SIG-M5 (cell line): ENCODE results near the gene RNF166.
"Not testable (repeated sequence)": the region's sequence is repeated elsewhere in the genome, so short reads cannot be mapped to it uniquely, and the experiment has no call there.

Source experiments
- DNase-seq: peaks from one replicate; lab custom pipeline; 2025; lab: John Stamatoyannopoulos, UW

The RNF166 gene

GRCh38 chr16:88673716-88674379 is 32.4 kb downstream of the RNF166 start:
- no peak for DNase-seq

- no peak for DNase-seq
These were observed 33.4 kb downstream of the RNF166 start for GRCh38 chr16:88672776-88673175.

GRCh38 chr16:88671806-88672205 is 34.4 kb downstream of the RNF166 start:
- DNase-seq, result no peak

- no peak for DNase-seq
These were observed 36.2 kb downstream of the RNF166 start for GRCh38 chr16:88669980-88670379.

DNA sequence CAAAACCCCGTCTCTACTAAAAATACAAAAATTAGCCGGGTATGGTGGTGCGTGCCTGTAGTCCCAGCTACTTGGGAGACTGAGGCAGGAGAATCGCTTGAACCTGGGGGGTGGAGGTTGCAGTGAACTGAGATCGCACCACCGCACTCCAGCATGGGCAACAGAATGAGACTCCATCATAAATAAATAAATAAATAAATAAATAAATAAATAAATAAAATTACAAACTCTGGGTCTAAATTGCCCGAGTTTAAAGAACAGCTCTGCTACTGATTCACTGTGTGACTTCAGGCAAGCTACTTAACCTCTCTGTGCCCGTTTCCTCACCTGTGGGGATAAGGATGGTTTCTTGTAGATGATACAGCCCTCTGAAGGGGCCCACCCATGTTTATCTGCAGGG is 36.7 kb downstream of the RNF166 start:
- DNase-seq, result not testable (repeated sequence)

- DNase-seq, result no peak
These were observed 38.7 kb downstream of the RNF166 start for GRCh38 chr16:88667461-88667860.

- DNase-seq, result no peak
These were observed 40.6 kb downstream of the RNF166 start for GRCh38 chr16:88665570-88665969.

DNA sequence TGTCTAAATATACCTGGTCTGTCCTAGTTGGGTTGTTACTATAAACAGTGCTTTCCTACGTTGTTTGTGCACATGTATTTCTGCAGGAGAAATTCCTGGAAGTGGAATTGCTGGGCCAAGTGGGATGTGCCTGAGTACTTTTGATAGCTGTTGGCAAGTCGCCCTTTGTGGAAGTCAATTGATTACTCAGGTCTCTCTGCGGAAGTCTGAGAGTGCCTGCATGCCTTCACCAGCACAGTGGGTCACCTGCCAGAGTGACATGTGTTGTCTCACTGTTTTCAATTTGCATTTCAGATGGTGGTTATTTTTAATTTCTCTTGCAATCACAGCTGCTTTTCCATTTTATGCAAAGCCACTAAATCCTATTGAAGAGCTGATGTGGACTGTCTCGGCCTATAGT is 41.1 kb downstream of the RNF166 start:
- DNase-seq, result no peak

DNA sequence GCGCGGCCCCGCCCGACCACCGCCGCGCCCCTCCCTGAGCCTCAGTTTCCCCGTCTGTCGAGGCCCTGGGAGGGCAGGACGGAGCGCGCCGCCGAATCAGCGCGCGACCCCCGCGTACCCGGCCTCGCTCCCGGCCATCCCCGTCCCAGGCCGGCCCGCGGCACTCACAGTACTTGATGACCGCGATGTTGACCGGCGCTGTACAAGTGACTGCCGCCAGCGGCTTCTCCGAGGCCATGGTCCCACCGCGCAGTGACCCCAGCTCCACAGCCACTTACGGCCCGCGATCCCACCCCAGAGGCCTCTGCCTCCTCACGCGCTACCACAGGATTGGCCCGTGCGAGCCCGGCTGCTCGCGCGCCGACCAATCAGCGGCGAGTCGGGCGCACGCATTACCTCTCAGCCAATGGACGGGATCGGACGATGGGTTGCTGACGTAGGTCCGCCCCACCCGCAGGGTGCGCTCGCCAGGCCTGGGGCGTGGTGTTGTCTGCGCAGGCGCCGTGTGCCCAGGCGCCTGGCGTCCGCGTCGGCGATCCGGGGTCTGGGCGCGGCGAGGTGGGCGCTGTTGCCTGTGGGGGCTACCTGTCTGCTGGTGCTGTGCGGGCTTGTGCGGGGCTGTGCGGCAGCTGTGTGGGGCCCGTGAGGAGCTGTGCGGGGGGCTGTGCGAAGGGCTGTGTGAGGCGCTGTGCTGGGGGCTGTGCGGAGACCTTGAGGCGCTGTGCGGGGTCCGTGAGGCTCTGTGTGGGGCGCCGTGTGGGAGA is 43.2 kb downstream of the RNF166 start, which contains the start of gene MVD:
Gene MVD (minus strand): TSS at position 249 of the 764 bp plus-strand sequence. CDS start 11 bp downstream, at position 238.
- peak; percentile 72 for DNase-seq

- DNase-seq, result no peak
These were observed 43.9 kb downstream of the RNF166 start for GRCh38 chr16:88662222-88662842.

DNA sequence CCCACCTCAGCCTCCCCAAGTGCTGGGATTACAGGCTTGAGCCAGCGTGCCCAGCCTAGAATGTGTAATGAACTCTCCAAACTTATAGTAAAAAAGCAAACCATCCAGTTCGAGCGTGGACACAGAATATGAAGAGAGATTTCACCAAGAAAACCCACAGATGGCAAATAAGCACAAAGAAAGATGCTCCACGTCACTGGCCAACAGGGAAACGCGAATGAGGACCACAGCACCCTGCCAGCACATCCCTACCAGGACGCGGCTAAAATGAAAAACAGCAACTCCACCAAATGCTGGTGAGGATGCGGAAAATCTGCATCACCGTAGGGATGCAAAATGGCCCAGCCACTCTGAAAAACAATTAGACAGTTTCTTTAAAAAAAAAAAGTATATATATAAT is 44.7 kb downstream of the RNF166 start:
- DNase-seq, result no peak

DNA sequence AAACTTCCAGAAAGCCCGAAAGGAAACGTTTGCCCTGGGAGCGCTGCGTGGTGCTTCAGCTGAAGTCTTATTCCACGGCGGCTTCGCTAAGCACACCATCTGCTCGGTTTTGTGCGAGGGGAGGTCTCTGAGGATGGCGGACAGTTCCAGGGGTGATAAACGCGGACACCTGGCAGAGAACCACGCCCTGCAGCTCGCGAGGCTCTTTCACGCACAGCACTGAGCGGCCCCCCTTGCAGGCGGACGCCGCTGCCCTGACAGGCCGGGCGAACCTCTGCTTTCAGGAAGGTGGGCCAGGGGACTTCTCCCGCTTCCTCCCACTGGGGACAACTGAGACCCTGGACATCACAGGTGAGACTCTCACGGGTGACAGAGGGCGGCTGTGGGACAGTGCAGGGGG is 47.0 kb downstream of the RNF166 start:
- DNase-seq, result no peak

DNA sequence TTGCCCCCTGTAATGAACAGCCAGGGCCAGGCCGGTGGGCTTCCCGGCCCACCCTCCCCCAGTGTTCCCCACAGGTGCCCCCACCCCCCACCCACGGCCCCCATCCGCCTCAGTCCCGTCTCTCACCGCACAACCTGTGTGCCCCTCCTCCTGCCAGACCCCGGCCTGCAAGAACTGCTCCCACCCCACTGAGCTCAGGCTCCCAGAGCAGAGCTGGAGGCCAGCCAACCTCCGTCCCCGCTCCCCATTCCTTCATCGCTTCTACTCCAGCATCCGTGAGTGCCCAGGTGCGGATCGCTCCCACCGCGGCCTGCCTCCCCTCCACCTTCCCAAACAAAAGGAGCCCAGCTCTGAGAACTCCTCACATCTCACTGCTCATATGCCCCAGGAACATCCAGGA is 47.5 kb downstream of the RNF166 start:
- no peak for DNase-seq

GRCh38 chr16:88657371-88657770 is 48.8 kb downstream of the RNF166 start:
- no peak for DNase-seq

- no peak for DNase-seq
These were observed 49.8 kb downstream of the RNF166 start for GRCh38 chr16:88656291-88656980.

DNA sequence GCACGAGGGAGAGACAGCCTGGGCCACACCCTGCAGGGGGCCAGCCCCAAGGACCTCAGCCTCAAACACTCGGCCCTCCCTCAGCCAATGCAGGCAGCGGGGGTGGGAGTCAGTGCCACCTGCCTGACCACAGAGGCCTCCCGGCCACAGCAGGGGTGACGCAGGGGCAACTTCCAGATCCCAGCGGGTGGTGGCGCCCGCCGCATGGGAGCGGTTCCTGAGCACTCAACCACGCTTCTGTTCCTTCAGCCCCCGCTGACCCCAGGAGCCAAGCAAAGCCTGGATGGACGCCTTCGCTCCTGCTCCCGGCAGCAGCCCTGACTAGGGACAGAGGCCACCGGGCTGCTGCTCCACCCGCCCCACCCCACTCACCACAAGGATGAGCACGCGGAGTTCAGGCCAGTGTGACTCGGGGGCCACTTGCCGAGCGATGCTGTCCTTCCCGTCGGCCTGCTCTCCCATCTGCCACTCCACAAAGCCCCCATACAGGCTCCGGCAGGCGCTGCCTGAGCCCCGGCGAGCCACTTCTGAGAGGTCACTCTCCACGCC is 50.4 kb downstream of the RNF166 start:
- no peak for DNase-seq

GRCh38 chr16:88655053-88655732 is 51.0 kb downstream of the RNF166 start:
- no peak for DNase-seq

- DNase-seq, result no peak
These were observed 51.7 kb downstream of the RNF166 start for GRCh38 chr16:88654363-88655052.

DNA sequence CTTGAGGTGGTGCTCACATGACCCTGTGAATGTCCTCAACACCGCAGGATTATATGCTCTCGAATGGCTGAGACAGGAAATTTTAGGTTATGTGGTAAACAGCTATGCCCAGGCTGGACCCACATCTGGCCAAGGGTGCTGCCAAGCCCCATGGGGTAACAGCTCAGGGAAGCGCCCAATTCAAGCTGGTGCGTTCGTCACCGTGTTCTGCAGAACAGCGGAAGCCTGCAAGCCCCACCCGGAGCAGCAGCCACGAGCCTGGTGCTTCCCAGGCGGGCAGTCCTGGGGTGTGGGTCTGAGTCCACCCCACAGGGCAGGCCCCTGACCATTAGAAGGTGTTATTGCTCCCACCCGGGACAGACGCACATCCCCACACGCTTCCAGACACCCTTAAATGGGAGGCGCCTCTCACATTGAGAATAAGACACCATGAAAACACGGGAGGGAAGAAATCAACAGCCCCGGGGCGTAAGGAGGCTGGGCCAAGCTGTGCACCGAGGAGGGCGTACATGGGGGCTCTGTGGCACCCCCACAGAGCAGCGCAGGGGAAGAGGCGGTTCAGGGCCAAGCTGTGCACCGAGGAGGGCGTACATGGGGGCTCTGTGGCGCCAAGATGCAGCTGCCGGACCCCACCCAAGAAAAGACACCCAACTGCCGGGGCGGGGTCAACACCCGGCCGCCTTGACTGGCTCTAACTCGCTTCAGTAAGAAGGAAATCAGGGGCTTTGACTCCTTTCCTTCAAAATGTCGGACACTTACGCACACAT is 52.4 kb downstream of the RNF166 start:
- DNase-seq, result no peak

DNA sequence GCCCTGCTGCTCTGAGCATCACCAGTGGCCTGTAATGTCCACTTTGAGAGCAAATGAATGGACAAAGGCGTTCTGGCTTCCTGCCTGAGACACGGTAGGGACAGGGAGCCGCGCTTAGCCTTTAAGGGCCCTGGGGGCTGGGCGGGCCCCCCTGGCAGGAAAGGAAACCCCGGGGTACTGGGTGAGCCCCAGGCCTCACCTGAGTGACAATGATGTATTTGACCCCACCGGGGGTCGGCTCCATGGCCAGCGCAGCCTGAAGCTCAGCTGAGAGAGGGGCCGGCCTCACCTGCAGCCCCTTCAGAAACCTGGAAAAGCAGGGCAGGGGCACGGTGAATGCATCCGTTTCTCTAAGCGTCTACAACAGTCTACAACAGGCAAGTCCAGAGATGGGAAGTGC is 53.1 kb downstream of the RNF166 start:
- DNase-seq, result no peak
